ENCODE data around the gene CELA3A.
A peak's percentile ranks its signal among the peaks of the same experiment; 100 is the strongest.

DNA sequence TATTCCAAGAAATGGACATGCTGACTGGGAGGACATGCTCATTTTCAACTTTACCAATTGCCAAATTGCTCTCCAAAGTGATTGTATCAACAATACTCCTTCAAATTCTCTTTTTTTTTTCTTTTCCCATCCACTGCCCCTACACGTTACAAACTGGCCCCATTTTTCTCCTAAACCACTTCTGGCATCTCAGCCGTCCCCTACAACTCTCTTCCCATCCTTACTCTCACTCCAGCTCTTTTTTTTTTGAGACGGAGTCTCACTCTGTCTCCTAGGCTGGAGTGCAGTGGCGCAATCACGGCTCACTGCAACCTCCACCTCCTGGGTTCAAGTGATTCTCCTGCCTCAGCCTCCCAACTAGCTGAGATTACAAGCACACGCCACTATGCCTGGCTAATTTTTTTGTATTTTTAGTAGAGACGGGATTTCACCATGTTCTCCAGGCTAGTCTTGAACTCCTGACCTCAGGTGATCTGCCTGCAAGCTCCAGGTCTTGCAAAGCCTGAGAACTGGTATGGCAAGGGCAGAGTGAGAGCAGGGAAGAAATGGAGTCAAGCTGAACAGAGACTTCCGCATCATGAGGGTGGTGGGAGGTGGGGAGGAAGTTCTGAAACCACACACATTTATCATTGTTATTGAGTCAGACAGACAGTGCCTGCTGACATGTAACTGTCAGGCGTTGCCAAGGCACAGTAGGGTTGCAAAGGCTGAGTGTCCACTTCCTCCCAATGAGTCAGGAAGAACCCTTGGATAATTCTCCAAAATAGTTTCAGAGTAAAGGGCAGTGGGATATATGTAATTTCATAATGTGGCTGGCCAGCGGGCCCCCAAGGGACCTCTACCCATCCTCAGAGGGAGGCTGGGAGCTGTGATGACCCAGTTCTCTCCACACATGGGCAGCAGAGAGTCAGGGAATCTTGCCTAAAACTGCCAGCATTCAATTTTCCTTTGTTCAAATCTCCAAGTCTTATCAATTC is 17.4 kb downstream of the CELA3A start:
- TF ChIP-seq, protein P1, sequence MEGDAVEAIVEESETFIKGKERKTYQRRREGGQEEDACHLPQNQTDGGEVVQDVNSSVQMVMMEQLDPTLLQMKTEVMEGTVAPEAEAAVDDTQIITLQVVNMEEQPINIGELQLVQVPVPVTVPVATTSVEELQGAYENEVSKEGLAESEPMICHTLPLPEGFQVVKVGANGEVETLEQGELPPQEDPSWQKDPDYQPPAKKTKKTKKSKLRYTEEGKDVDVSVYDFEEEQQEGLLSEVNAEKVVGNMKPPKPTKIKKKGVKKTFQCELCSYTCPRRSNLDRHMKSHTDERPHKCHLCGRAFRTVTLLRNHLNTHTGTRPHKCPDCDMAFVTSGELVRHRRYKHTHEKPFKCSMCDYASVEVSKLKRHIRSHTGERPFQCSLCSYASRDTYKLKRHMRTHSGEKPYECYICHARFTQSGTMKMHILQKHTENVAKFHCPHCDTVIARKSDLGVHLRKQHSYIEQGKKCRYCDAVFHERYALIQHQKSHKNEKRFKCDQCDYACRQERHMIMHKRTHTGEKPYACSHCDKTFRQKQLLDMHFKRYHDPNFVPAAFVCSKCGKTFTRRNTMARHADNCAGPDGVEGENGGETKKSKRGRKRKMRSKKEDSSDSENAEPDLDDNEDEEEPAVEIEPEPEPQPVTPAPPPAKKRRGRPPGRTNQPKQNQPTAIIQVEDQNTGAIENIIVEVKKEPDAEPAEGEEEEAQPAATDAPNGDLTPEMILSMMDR (IDR thresholded peaks at IDR 0.05; ENCODE audit: low read depth, low read length), result peak; percentile 49
- TF ChIP-seq EZH2phosphoT487 (IDR thresholded peaks at IDR 0.05; ENCODE audit: low read depth), result no peak

Measured in OCI-LY3 (cell line).